HG03460 (cell line): ENCODE data around the gene GNB1L.

Experiments used
- ATAC-seq: cut with Tn5 transposase; IDR thresholded peaks from one replicate; pipeline ENCODE4 v1.9.1; 2021; ENCODE audit not compliant: unreplicated experiment

GNB1L gene

GRCh38 chr22:19876314-19876940 lies 21.8 kb upstream of the GNB1L start:
- no peak for ATAC-seq

DNA sequence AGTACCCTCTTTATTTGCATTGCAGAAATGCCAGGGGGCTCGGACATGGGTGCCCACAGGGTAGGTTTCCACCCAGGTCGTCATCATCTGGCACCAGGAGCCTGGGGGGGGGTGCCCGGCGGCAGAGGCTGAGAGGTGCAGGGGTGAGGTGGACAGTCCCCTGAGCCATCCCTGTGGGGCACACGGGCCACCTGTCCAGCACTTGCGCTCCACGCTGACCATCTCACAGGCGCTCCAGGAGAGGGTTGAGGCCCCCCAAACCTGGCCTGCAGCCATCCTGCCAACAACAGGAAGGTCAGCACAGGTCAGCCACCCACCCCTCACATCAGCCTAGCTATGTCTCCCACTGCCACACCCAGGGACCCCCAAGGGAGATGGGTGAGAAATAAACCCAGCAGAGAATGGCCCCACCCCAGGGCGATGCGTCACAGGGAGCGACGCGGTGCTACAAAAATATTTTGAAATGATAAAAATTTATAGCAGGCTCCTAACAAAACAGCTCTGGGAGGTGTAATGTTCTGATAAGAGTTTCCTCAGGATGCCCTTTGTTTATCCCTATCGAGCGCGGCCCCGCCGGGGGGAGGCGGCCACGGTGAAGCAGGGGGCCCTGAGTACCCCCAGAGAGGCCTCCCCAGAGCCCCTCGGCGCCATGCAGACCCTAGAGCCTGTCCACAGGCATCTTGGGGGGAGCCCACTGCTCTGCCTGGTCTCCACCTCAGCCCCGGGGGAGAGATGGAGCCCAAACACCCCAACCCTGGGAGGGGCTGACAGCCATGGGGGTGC lies 21.0 kb upstream of the GNB1L start:
- ATAC-seq, result no peak

- ATAC-seq, result no peak
Measured at GRCh38 chr22:19875061-19875530, 20.4 kb upstream of the GNB1L start.

- ATAC-seq, result no peak
Measured at GRCh38 chr22:19874307-19875060, 19.8 kb upstream of the GNB1L start.

DNA sequence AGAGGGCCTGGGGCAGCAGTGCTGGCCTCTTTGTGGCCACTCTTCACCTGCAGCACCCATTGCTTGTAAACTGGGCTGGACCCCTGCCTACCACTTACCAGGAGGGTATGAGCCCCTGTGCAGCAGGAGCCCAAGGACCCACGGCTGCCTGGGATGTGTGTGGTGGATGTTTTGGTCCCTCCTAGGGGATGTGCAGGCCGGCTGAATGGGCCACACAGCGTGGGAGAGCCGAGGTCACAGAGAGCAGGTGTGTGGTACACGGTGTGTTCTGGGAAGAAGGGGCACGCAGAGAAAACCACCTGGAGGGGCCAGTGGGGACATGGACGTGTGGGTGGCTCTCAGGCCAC lies 19.3 kb upstream of the GNB1L start:
- no peak for ATAC-seq

GRCh38 chr22:19873138-19873959 lies 18.7 kb upstream of the GNB1L start:
- no peak for ATAC-seq

DNA sequence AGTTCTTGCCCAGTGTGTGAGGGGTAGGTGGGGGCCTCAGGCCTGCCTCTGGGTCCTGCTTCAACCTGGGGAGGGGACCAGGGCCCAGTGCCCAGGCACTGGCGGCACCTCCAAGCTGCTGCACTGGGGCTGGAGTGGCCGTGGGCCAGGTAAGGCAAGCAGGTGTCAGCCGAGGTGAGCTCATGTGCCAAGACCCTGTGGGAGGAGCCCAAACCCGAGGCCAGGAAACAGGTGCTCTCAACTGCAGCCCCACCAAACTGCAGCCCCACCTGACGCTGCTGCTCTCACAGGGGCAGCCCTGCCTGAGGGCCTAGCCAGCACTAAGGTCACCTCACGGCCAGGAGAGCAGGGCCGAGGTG lies 18.1 kb upstream of the GNB1L start:
- no peak for ATAC-seq

- ATAC-seq, result no peak
Measured at GRCh38 chr22:19871845-19872778, 17.4 kb upstream of the GNB1L start.

DNA sequence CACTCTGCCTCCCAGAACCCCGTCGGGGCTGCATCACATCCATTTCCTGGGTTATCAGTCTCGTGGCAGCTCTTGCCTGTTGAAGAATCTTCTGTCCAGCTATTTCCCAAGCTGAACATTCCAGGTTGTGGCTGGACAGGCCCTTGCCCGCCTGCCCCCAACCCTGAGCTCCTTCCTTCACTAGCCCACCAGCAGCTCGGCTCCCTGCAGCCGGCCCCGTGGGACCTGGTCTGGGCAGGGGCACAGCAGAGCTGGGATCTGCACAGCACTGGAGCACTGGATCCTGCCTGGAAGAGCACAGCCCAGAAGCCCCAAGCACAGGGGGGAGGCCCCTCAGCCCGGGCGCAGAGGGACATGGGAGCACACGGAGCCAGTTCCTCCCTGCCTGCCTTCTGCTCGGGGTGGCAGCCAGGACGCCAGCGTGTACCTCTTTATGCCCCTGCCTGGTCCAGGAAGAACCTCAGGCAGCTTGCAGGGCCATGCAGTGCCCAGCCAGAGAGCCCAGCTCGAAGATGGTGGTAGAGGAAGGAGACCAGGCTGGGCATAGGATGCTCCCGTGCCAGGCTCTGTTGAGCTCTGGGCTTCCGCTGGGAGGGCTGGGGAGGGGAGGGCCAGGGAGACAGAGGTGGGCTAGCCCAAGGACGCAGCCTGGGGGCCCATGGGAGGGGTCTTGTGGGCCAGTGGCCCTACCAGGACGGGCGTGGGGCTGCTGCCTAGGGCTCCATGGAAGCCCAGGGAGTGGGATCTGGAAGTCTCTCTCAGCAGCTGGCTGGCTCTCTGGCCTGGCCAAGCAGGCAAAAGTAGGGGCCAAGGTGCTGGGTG lies 16.6 kb upstream of the GNB1L start:
- ATAC-seq, result no peak

- ATAC-seq, result no peak
Measured at GRCh38 chr22:19870153-19871022, 15.7 kb upstream of the GNB1L start.

- no peak for ATAC-seq
Measured at GRCh38 chr22:19869497-19870152, 15.0 kb upstream of the GNB1L start.

GRCh38 chr22:19868773-19869471 lies 14.2 kb upstream of the GNB1L start:
- no peak for ATAC-seq

GRCh38 chr22:19868333-19868732 lies 13.7 kb upstream of the GNB1L start:
- no peak for ATAC-seq

GRCh38 chr22:19867617-19868016 lies 12.9 kb upstream of the GNB1L start:
- ATAC-seq, result no peak

DNA sequence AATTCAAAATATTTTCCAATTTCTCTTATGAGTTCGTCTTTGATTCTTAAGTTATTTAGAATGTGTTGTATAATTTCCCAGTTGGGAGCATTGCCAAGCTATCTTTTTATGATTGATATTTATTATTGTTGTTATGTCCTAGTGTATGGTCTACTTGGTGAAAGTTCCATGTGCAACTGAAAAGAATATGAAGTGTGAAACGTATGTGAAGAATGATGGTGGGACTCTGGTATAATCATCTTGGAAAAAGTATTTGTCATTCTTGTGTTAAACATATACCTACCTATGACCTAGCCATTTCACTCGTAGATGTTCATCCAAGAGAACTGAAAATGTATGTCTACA lies 12.0 kb upstream of the GNB1L start:
- no peak for ATAC-seq

- no peak for ATAC-seq
Measured at GRCh38 chr22:19865141-19865829, 10.6 kb upstream of the GNB1L start.
